ENCODE data around the gene ZDHHC19. TPM values are rescaled to one million over a fixed set of nuclear protein-coding genes. Genes with fewer than 3 reads are reported as not detected.
"Not testable (repeated sequence)": the region's sequence is repeated elsewhere in the genome, so short reads cannot be mapped to it uniquely, and the experiment has no call there.

ZDHHC19 gene
- total RNA-seq, 2 experiments from 2014 or later, result not detected

- peaks cover 5% of the 10 kb centered on the region for H3K4me1 ChIP-seq (ENCODE audit: insufficient read depth, low read length)
- H3K27me3 ChIP-seq (ENCODE audit: control insufficient read depth in 1 of 2, insufficient read depth in 2 of 2, low read length in 2 of 2), result no peaks in the 10 kb centered on the region
- Mint-ChIP-seq H3K27me3 (no peaks in the 10 kb centered on the region), H3K36me3 (ENCODE audit: low read depth) (no peaks in the 10 kb centered on the region), H3K27ac (no peak overlapping the region), H3K9me3 (no peaks in the 10 kb centered on the region), H3K4me1 (ENCODE audit: low read depth) (peaks cover 2% of the 10 kb centered on the region), H3K4me3 (no peak overlapping the region)
- H3K9me3 ChIP-seq (ENCODE audit: control insufficient read depth in 1 of 2, insufficient read depth in 1 of 2, low read length in 2 of 2), result no peaks in the 10 kb centered on the region
- intact Hi-C loops (cut with DNase I, micrococcal nuclease), result no loop called here
- ChIA-PET CTCF (no interaction called here), POLR2A (no interaction called here)
- ATAC-seq (ENCODE audit: poor library complexity), result no peak
- H3K36me3 ChIP-seq (ENCODE audit: insufficient read depth, low read length), result no peaks in the 10 kb centered on the region
- H3K27ac ChIP-seq (ENCODE audit: low read depth in 1 of 2, low read length in 2 of 2), result no peak overlapping the region
- no peak for TF ChIP-seq CTCF (IDR thresholded peaks at IDR 0.05)
- H3K4me3 ChIP-seq (ENCODE audit: low read length), result no peak overlapping the region
- DNase-seq, result no peak
Measured at GRCh38 chr3:196165850-196166249, 45.4 kb downstream of the ZDHHC19 start.

- H3K27me3 ChIP-seq (ENCODE audit: control insufficient read depth in 1 of 2, insufficient read depth in 2 of 2, low read length in 2 of 2); H3K4me3 Mint-ChIP-seq; H3K27ac Mint-ChIP-seq; H3K9me3 ChIP-seq (ENCODE audit: control insufficient read depth in 1 of 2, insufficient read depth in 1 of 2, low read length in 2 of 2); H3K9me3 Mint-ChIP-seq; H3K4me3 ChIP-seq (ENCODE audit: low read length); H3K4me1 ChIP-seq (ENCODE audit: insufficient read depth, low read length); H3K36me3 ChIP-seq (ENCODE audit: insufficient read depth, low read length); POLR2A ChIA-PET; H3K4me1 Mint-ChIP-seq (ENCODE audit: low read depth); DNase-seq; ATAC-seq (ENCODE audit: poor library complexity); CTCF ChIA-PET; H3K27ac ChIP-seq (ENCODE audit: low read depth in 1 of 2, low read length in 2 of 2); intact Hi-C loops (cut with DNase I, micrococcal nuclease); H3K36me3 Mint-ChIP-seq (ENCODE audit: low read depth); H3K27me3 Mint-ChIP-seq: not testable (repeated sequence)
Measured at GRCh38 chr3:196165006-196165575, 46.1 kb downstream of the ZDHHC19 start.

GRCh38 chr3:196164576-196164975 is 46.6 kb downstream of the ZDHHC19 start:
- no peaks in the 10 kb centered on the region for H3K36me3 ChIP-seq (ENCODE audit: insufficient read depth, low read length)
- no peak for TF ChIP-seq CTCF (IDR thresholded peaks at IDR 0.05)
- intact Hi-C loops (cut with DNase I, micrococcal nuclease), result no loop called here
- peaks cover 13% of the 10 kb centered on the region for H3K4me1 ChIP-seq (ENCODE audit: insufficient read depth, low read length)
- no peaks in the 10 kb centered on the region for H3K27me3 Mint-ChIP-seq
- no peaks in the 10 kb centered on the region for H3K9me3 Mint-ChIP-seq
- H3K4me1 Mint-ChIP-seq (ENCODE audit: low read depth), result peaks cover 5% of the 10 kb centered on the region
- POLR2A ChIA-PET, result no interaction called here
- no peaks in the 10 kb centered on the region for H3K27me3 ChIP-seq (ENCODE audit: control insufficient read depth in 1 of 2, insufficient read depth in 2 of 2, low read length in 2 of 2)
- no peaks in the 10 kb centered on the region for H3K36me3 Mint-ChIP-seq (ENCODE audit: low read depth)
- no peak overlapping the region for H3K27ac Mint-ChIP-seq
- no peaks in the 10 kb centered on the region for H3K9me3 ChIP-seq (ENCODE audit: control insufficient read depth in 1 of 2, insufficient read depth in 1 of 2, low read length in 2 of 2)
- DNase-seq, result no peak
- ATAC-seq (ENCODE audit: poor library complexity), result no peak
- no peak overlapping the region for H3K27ac ChIP-seq (ENCODE audit: low read depth in 1 of 2, low read length in 2 of 2)
- no peak overlapping the region for H3K4me3 Mint-ChIP-seq
- CTCF ChIA-PET, result no interaction called here
- no peak overlapping the region for H3K4me3 ChIP-seq (ENCODE audit: low read length)

Measured in CD4-positive, alpha-beta T cell (primary cell).